ENCODE measurements around the gene NRG3. TPM values are rescaled to one million over a fixed set of nuclear protein-coding genes. Genes with fewer than 3 reads are reported as not detected.

Gene NRG3
- total RNA-seq, 2 donors from 2014 or later: 1.7 to 2.3 TPM

DNA sequence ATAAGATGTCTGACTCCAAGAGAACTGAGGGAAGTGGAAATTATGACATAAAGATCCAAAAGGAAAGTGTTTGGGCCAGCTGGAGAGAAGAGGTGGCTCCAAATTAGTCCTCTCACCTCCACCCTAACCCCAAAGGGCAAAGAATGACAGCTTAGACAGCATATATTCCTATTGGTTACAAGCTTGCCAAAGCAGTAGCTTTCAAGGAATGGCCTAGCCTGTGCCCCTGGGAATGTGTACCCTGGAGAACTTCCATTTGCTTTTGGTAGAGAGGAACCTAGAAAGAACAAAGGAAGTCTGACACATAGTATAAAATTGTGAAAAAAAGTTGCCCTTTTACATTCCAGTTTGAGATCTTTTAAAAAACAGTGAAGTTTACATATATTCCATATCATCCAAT, 11.2 kb upstream of the NRG3 start:
- H3K27ac Mint-ChIP-seq: no peak overlapping the region
- no peak overlapping the region for H3K4me3 Mint-ChIP-seq
- DNase-seq: no peak
- peaks cover 12% of the 10 kb centered on the region for H3K4me1 Mint-ChIP-seq
- Histone ChIP-seq H3K9ac (ENCODE audit: extremely low read depth, low read length, poor library complexity, severe bottlenecking) (no peak overlapping the region), H3K9me3 (ENCODE audit: control insufficient read depth, low read length) (peaks cover 12% of the 10 kb centered on the region), H3K4me1 (ENCODE audit: control insufficient read depth, insufficient read depth, low read length) (peaks cover 5% of the 10 kb centered on the region), H3K4me3 (ENCODE audit: low read length) (no peak overlapping the region), H3K27ac (ENCODE audit: low read depth, low read length) (no peak overlapping the region), H3K27me3 (ENCODE audit: control insufficient read depth, insufficient read depth, low read length, poor library complexity, severe bottlenecking) (no peaks in the 10 kb centered on the region), H3K36me3 (ENCODE audit: control insufficient read depth, insufficient read depth, low read length) (no peaks in the 10 kb centered on the region)
- TF ChIP-seq, protein P1, sequence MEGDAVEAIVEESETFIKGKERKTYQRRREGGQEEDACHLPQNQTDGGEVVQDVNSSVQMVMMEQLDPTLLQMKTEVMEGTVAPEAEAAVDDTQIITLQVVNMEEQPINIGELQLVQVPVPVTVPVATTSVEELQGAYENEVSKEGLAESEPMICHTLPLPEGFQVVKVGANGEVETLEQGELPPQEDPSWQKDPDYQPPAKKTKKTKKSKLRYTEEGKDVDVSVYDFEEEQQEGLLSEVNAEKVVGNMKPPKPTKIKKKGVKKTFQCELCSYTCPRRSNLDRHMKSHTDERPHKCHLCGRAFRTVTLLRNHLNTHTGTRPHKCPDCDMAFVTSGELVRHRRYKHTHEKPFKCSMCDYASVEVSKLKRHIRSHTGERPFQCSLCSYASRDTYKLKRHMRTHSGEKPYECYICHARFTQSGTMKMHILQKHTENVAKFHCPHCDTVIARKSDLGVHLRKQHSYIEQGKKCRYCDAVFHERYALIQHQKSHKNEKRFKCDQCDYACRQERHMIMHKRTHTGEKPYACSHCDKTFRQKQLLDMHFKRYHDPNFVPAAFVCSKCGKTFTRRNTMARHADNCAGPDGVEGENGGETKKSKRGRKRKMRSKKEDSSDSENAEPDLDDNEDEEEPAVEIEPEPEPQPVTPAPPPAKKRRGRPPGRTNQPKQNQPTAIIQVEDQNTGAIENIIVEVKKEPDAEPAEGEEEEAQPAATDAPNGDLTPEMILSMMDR (conservative IDR thresholded peaks at IDR 0.05): no peak
- no peaks in the 10 kb centered on the region for H3K27me3 Mint-ChIP-seq (ENCODE audit: insufficient read depth)
- H3K36me3 Mint-ChIP-seq (ENCODE audit: low read depth): no peaks in the 10 kb centered on the region
- H3K9me3 Mint-ChIP-seq: peaks cover 25% of the 10 kb centered on the region

DNA sequence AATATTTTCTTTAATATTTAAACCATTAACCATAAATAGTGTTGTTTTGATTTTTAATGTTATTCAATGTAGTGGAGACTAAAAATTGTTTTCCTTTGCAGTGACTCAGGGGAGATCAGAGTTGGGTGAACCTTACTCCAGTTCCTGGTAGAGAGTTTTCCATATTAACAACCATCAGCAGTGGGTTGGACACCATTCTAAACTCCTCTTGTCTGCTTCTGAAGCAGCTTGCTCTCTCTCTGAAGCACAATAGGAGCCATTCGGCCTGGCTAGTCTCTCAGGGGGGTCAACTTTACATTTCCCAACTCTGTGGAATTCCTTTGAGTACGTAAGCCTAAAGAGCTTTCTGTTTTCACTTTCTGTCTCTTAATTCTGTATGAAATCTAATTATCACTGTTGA, 9.4 kb upstream of the NRG3 start:
- Histone ChIP-seq H3K36me3 (ENCODE audit: control insufficient read depth, insufficient read depth, low read length) (no peaks in the 10 kb centered on the region), H3K27me3 (ENCODE audit: control insufficient read depth, insufficient read depth, low read length, poor library complexity, severe bottlenecking) (no peaks in the 10 kb centered on the region), H3K27ac (ENCODE audit: low read depth, low read length) (no peak overlapping the region), H3K9ac (ENCODE audit: extremely low read depth, low read length, poor library complexity, severe bottlenecking) (no peak overlapping the region), H3K4me1 (ENCODE audit: control insufficient read depth, insufficient read depth, low read length) (peaks cover 5% of the 10 kb centered on the region), H3K4me3 (ENCODE audit: low read length) (no peak overlapping the region), H3K9me3 (ENCODE audit: control insufficient read depth, low read length) (peaks cover 12% of the 10 kb centered on the region)
- H3K27ac Mint-ChIP-seq: no peak overlapping the region
- H3K9me3 Mint-ChIP-seq: peaks cover 21% of the 10 kb centered on the region
- H3K4me1 Mint-ChIP-seq: peaks cover 12% of the 10 kb centered on the region
- 14 to 65% methylated on average over 1 to 2 of the region's 2 CpGs for WGBS, 2 experiments (ENCODE audit: insufficient coverage in 1 of 2, insufficient read length in 1 of 2)
- DNase-seq: peak; percentile 47
- no peak overlapping the region for H3K4me3 Mint-ChIP-seq
- TF ChIP-seq, protein P1 (conservative IDR thresholded peaks at IDR 0.05): no peak
- H3K27me3 Mint-ChIP-seq (ENCODE audit: insufficient read depth): peaks cover 3% of the 10 kb centered on the region
- H3K36me3 Mint-ChIP-seq (ENCODE audit: low read depth): no peaks in the 10 kb centered on the region

GRCh38 chr10:81866753-81867152, 8.2 kb upstream of the NRG3 start:
- H3K27ac Mint-ChIP-seq: no peak overlapping the region
- peaks cover 13% of the 10 kb centered on the region for H3K27me3 Mint-ChIP-seq (ENCODE audit: insufficient read depth)
- TF ChIP-seq, protein P1 (conservative IDR thresholded peaks at IDR 0.05): no peak
- no peaks in the 10 kb centered on the region for H3K36me3 Mint-ChIP-seq (ENCODE audit: low read depth)
- H3K9me3 Mint-ChIP-seq: peaks cover 10% of the 10 kb centered on the region
- Histone ChIP-seq H3K9ac (ENCODE audit: extremely low read depth, low read length, poor library complexity, severe bottlenecking) (no peak overlapping the region), H3K4me3 (ENCODE audit: low read length) (no peak overlapping the region), H3K27me3 (ENCODE audit: control insufficient read depth, insufficient read depth, low read length, poor library complexity, severe bottlenecking) (peaks cover 9% of the 10 kb centered on the region), H3K36me3 (ENCODE audit: control insufficient read depth, insufficient read depth, low read length) (no peaks in the 10 kb centered on the region), H3K27ac (ENCODE audit: low read depth, low read length) (no peak overlapping the region), H3K9me3 (ENCODE audit: control insufficient read depth, low read length) (peaks cover 3% of the 10 kb centered on the region), H3K4me1 (ENCODE audit: control insufficient read depth, insufficient read depth, low read length) (peaks cover 5% of the 10 kb centered on the region)
- DNase-seq: no peak
- H3K4me3 Mint-ChIP-seq: no peak overlapping the region
- peaks cover 12% of the 10 kb centered on the region for H3K4me1 Mint-ChIP-seq

Measured in endodermal cell (in vitro differentiated cells).